HG02885 (cell line): Measurements from ENCODE around the gene JAK1.
"Not testable (repeated sequence)": the region's sequence is repeated elsewhere in the genome, so short reads cannot be mapped to it uniquely, and the experiment has no call there.

ENCODE experiments used
- ATAC-seq: cut with Tn5 transposase; IDR thresholded peaks from one replicate; pipeline ENCODE4 v1.9.1; 2021; ENCODE audit warnings: mild to moderate bottlenecking; ENCODE audit not compliant: unreplicated experiment, poor library complexity

Gene JAK1

DNA sequence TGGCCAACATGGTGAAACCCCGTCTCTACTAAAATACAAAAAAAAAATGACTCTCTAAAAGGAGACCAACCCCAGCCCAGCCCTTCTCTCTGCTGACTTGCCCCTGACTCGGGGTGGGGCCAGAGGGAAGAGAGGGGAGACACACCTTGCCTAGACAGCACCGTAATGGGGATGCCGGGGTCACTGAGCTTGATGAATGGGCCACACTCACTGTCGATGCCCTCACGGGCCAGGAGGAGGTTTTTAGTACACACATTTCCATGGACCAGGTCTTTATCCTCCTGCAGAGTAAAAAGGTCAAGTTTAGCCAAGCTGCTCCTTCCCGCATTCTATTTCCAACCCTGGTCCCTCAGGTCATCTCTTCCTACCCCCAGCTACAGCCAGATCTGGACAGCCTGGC is 121.7 kb downstream of the JAK1 start:
- no peak for ATAC-seq

DNA sequence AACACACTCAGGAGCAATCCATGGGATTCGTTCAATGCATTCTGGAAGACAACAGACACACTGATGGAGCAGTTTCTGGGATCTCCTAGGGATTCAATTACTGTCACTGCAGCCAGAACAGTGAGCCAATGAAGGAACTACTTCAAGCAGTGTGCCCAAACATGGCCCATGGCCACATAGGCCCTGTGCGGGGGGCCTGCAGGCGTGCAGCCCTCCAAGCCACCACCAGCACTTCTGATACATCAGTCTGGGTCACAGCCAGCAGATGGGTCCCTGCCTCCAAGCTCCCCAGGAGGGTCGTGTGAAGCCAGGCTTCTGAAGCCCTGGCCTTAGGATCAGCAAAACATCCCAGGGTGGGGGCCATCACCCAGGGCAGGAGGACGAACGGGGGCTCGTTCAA is 122.2 kb downstream of the JAK1 start:
- ATAC-seq: no peak

DNA sequence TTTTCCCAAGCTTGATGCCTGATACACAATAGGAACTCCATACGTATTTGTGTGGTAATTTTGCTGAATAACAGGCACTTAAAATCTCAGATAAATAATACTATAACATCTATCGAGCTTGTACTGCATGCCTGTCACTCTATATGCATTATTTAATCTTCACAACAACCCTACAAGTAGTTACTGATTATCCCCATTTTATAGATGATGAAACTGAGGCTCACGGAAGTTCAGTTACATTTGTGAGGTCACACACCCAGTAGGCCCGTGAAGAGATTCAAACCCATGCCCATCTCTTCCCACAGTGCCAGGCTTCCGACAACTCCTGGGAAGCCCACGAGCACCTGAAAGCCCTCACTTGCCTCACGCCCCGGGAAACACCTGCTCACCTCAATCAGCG is 122.7 kb downstream of the JAK1 start:
- ATAC-seq: no peak

DNA sequence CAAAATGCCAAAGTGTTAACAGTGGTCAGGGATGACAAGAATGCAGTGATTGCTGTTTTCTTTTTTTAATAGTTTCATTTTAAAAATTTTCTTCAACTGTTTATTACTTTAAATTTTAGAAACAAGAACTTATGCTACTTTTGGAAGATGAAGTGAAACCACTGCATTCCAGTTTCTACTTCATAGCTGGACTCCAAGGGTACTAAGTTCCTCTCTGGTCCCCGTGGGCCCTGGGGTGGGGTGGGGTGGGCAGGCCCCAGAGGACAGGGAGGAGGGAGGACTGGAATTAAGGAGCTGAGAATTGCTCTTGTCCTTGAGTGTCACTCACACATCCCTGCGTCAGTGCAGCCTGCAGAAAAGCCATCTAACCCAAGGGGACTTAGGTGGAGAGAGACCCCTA is 124.1 kb downstream of the JAK1 start:
- no peak for ATAC-seq

DNA sequence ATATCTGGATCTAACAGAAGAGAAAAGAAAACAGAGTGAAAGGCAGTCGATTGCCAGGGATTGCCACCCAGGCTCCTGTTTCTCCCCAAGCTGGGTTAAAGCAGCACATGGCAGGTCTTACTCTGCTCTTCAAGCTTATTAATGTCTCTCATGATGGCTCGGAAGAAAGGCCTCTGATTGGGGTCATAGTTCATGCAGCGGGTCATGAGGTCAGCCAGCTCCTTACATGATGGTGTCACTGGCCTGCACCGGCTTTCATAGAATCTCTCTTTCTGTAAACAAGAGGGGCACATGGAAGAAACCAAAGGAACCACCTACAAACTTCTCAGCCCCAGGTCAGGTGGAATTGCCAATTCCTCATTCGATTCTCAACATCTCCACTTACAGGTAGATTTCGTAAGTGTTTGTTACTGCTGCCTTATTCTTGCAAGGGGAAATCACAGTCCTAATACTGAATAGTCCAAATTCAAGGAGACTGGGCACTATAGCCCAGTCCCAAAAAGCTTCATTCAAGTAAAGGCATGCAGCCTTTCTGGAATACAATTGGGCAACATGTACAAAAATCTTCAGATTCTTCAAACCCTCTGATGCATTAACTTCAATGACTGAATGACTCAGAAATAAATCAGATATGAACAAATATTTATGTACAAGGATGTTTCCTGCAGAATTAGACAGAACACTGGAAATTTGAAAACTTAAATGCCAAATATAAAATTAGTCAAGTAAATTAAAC is 124.9 kb downstream of the JAK1 start:
- ATAC-seq: no peak

DNA sequence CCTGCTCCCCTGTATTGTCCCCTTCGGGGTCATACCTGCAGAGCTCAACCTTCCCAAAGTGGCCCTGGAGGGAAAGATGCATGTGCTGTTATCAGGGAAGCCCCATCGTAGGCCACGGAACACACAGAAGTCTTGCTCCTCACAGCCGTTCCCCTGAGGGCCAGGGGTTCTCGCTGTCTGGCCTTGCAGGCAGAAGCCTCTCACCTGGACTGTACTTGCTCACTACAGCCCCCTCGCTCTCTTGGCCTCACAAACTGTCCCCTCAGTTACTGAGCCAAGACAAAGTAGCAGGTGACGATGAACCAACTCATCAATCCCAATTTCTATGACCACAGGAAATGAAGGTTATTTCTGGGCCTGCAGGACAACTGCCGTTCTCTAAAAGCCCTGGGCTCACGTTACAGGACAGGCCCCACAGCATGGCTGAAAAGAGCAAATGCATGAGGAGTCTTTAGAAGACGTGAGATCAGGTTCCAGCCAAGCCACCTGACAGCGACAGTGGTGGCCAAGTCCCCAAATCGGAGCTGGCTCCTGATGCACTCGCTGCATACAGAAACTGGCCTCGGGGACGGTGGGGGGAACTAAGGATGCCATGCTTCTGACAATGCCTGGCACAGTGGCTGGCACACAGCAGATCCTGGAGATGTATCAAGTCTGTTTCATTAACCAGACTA is 126.5 kb downstream of the JAK1 start:
- ATAC-seq: no peak

DNA sequence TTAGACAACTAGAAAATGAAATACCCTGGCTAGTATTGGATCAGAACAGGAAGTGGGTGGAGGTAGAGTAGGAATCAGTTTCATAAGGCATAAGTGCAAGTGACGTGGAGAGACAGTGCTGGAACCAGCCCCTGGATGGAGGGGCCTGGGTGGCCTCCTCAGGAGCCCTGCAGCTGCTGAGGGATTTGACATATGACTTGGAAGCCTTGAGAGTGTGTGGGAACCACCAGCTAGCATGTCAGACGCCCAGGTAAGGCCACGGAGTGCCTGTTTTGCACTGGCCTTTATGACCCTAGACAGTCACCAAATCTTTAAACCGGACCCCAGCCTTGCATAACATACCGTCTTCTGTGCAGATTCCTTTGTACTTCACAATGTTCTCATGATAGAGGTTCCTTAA is 127.1 kb downstream of the JAK1 start:
- no peak for ATAC-seq

DNA sequence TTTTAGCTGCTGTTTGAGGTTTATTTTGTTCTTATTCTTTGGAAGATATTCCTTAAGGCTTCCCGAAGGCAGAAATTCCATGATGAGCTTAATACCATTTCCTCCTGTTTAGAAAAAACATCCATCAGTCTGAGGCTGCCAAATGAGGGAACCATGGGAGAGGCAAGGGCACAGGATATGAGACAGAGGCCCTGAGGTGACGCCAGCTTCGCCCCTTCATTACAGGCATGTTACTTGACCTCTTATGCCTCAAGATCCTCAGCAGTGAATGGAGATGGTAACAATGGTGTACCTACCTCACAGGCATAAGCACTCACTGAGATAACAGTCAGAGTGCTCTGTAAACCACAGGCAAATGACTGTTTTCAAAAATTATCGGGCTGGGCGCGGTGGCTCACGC is 127.9 kb downstream of the JAK1 start:
- ATAC-seq: no peak

DNA sequence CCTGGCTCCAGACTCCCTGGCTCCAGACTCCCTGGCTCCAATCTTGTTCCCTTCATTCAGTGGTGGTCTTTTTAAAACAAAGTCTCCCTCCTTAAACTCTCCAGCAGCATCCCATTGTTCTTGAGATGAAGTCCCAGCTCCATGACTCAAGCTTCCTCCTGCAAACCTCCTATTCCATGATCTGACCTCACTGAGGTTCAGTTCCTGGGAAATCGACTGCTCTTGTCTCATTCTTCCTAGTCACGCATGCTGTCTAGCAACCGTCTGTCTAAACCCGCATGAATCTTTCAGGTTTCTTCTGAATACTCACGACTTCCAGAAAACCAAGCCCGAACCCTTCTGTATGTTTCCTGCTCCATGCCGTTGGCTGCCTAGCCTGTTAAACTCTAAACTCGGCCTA is 129.5 kb downstream of the JAK1 start:
- ATAC-seq: no peak

DNA sequence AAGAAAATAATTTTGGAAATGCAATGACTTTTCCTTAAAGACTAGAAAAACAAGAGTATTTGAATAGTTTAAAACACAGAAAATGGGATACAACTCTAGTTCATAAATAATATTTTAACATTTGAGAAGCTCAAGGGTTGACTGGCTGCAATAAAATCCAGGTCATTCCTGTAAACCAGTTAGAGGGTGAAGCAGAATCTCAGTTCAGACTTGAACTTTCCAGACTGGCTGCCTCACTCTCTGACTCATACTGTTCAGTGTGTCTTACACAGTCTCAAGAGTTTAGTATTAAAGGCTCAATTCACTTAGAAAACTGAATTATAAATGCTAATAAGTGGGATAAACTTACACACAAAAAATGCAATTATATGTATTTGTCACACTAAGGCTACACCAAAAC is 131.6 kb downstream of the JAK1 start:
- ATAC-seq: no peak

DNA sequence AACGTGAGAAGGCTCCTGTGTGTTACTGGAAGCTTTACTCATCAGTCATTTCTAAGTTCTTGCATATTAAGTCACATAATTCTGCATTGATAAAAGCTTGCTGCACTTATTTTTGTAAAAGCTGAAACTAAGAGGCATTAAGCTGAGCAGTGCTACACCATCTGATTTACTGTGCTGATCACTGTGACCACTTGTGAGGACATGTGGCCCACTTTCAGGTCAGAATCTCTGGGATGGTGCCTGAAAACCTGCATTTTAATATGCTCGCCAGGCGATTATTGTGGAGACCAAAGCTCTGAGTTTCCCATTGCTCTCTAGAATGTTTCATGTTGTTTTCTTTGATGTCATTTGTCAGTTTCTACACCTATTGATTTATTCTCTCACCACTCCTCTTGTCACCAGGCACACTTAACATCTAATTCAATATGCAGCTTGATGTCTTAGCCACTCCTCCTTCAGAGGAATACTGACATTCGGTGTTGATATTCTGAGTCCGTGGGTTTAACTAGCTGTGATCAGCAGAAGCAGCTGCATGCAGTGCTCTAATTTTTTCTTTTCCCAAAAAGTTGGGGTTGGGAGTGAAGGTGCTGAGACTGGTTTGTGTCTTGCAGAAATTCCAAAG is 136.2 kb downstream of the JAK1 start:
- no peak for ATAC-seq

DNA sequence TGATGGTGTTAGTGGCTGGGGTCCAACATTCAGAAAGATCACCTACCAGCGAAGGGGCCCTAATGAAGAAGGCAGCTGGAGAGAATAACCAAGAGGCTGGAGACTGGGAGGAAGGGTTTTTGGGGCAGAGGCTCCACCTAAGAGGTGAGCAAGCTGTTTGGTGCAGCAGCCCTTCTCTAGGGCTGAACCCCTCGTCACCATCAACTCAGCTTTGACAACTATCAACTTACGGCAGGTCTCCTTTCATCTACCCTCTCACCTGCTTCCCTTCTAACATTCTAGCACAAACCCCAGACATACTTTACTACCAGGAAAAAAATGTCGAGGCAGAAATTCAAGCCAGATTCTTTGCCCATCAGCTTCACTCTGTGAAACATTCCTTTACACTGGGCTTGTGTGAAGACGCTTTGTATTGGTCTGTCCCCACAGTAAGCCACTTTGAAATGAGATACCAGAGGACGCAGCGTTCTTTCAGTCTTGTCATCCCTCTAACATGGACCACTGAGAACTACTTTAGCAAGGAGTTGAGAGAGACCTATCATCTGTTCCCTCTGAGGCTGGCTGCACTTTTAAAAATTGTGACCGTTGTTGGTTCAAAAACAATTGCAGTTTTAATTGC is 136.8 kb downstream of the JAK1 start:
- ATAC-seq: no peak

DNA sequence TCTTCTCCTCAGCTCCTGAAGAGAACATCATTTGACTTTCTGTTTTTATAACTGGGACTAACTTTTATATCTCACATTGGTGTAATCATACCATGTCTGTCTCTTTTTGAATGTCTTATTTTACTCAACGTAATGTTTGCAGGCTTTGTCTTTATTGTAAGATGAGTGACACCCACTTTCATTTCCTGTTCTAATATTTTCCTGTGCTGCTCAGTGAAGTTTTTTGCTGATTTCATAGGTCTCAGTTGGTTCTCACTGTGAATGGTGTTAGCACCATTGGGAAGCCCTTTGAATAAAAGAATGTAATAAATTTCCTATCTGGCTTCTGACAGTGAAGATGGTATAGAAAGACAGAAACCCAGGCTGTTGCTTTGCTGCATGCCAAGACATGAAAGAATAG is 137.5 kb downstream of the JAK1 start:
- peak; percentile 45 for ATAC-seq

DNA sequence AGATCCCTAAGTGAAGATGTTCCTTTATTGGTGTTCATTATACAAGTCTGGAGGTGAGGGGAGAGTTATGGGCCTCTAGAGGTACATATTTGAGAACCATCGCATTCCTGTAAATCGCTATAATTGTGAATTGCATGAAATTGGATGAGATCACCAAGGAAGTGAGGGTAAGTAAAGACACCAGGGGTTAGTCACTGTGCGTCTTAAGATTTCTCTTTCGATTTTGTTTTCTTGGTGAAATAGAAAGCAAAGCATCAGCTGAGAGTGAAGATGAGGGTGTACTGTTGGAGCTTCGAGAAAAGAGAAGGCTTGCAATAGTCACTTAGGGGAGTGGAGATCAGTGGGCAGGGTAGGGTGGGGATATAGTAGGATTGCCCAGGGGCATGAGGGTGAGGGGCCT is 139.4 kb downstream of the JAK1 start:
- ATAC-seq: peak; percentile 93

DNA sequence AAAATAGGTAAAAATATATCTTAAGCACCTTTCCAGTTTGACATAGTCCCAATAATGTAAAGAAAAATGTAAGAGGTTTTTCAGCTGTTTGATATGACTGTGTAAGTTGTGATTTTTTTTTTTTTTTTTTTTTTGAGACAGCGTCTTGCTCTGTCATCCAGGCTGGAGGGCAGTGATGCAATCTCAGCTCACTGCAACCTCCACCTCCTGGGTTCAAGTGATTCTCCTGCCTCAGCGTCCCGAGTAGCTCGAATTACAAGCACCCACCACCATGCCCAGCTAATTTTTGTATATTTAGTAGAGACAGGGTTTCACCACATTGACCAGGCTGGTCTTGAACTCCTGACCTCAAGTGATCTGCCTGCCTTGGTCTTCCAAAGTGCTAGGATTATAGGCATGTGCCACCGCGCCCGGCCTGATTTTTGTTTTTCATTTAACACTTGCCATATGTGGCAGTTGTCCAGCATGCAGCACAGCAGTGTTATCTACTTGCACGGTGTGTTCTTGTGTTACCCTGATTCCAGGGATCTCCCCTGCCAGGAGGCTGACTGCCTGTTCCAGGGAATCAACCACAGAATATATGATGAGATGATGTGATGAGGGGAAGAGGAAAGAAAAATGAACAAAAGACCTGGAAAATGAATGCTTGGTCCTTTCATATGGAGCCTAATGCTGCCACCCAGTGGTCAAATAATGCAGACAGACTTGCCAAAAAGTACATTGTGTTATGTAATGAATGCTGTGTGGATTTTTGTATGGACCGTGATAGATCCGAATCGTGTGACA is 142.5 kb downstream of the JAK1 start:
- peak; percentile 49 for ATAC-seq

DNA sequence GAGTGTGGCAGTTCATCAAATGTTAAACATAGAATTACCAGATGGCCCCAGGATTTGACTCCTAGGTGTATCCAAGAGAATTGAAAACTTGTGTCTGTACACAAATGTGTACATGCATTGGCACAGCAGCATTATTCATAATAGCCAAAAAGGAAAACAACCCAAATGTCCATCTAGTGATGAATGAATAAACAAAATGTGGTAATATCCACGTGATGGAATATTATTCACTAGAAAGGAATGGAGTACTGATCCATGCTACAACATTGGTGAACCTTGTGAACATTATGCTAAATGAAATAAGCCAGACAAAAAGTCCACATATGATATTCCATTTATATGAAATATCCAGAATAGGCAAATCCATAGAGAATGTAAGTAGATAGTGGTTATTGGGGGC is 143.7 kb downstream of the JAK1 start:
- ATAC-seq: no peak

DNA sequence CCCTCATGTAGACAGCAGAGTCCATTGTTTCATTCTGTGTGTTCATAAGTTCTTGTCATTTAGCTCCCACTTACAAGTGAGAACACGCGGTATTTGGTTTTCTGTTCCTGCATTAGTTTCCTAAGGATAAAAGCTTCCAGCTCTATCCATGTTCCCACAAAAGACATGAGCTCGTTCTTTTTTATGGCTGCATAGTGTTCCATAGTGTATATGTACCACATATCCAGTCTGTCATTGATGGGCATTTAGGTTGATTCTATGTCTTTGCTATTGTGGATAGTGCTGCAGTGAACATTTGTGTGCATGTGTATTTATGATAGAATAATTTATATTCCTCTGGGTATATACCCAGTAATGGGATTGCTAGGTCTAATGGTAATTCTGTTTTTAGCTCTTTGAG is 145.8 kb downstream of the JAK1 start:
- ATAC-seq: not testable (repeated sequence)

DNA sequence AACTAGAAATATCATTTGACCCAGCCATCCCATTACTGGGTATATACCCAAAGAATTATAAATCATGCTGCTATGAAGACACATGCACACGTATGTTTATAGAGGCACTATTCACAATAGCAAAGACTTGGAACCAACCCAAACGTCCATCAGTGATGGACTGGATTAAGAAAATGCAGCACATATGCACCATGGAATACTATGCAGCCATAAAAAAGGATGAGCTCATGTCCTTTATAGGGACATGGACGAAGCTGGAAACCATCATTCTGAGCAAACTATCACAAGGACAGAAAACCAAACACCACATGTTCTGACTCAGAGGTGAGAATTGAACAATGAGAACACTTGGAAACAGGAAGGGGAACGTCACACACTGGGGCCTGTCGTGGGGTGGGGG is 149.0 kb downstream of the JAK1 start:
- not testable (repeated sequence) for ATAC-seq

DNA sequence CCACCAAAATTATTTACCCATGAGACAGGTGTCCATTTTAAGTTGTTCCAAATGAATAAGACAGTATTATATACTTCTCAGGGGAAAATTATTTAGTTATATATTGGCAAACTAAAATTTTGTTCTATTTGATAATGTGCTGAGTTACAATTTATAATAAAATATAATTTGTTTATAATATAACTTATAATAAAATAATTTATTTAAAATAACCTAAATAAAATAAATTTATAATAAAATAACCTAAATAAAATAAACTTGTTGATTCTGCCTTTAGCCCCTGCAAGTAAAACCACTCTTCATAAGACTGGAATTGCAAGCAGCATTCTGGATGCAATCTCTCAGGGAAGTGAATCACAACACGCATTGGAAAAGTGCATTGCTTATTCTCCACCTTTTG is 151.9 kb downstream of the JAK1 start:
- no peak for ATAC-seq

DNA sequence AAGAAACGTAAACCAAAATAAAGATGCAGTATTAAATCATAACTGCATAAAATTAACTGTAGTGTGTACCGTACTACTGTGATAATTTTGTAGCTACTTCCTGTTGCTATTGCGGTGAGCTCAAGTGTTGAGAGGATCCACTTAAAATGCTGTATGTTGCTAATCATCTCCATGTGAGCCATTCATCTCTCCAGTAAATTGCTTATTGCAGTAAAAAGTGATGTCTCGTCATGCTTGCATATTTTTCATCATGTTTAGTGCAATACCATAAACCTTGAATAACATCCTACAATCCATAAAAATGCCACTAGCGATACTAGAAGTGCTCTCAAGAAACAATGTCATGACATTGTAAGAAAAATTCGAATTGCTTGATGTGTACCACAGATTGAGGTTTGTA is 155.2 kb downstream of the JAK1 start:
- no peak for ATAC-seq

DNA sequence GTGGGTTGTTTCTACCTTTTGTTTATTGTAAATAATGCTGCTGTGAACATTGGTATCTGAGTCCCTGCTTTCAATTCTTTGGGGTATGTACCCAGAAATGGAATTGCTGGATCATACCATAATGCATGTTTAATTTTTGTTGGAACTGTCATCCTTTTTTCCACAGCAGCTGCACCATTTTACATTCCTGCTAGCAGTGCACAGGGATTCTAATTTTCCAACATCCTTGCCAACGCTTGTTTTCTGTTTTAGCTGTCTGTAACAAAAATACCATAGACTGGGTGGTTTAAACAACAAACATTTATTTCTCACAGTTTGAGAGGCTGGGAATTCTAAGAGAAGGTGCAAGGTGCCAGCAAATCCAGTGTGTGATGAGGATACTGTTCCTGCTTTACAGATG is 156.3 kb downstream of the JAK1 start:
- no peak for ATAC-seq
